Measurements from ENCODE around the gene TBC1D21. TPM values are rescaled to one million over a fixed set of nuclear protein-coding genes. Genes with fewer than 3 reads are reported as not detected.

Gene TBC1D21
- total and polyA plus RNA-seq, 2 of the 4 experiments (the other 2 are of a cell fraction) = not detected

GRCh38 chr15:73884159-73884558 is 10.8 kb downstream of the TBC1D21 start:
- H3K79me1 ChIP-seq (ENCODE audit: low read depth in 1 of 2, low read length in 2 of 2) = no peaks in the 10 kb centered on the region
- ChIA-PET POLR2A (ENCODE audit: unreplicated experiment) (no interaction called here), CTCF (no interaction called here)
- H3K18ac ChIP-seq (ENCODE audit: low read depth, low read length) = no peak overlapping the region
- no peak overlapping the region for H3K4me2 ChIP-seq (ENCODE audit: low read depth, low read length)
- H3K9ac ChIP-seq (ENCODE audit: low read depth, low read length) = no peak overlapping the region
- no CpG with 5 or more reads among the region's 3 CpGs for whole genome bisulfite sequencing, 2 experiments (ENCODE audit: extremely low coverage in 2 of 2, insufficient read length in 1 of 2)
- no peak overlapping the region for H2AFZ ChIP-seq (replicated peaks; ENCODE audit: low read length, poor library complexity)
- no TSS peak for BruUV-seq (replicated peaks)
- no peak for DNase-seq
- intact Hi-C loops (cut with micrococcal nuclease) (no loop called here), dilution Hi-C loops (cut with HindIII; ENCODE audit: low sequenced_read_pairs, unreplicated experiment) (no loop called here), in situ Hi-C loops (cut with MboI; ENCODE audit: low sequenced_read_pairs) (no loop called here)
- H2BK20ac ChIP-seq (ENCODE audit: low read depth, low read length) = no peak overlapping the region
- no peaks in the 10 kb centered on the region for H3K9me1 ChIP-seq (ENCODE audit: insufficient read depth, low read length)
- H2AK9ac ChIP-seq (replicated peaks; ENCODE audit: low read depth, low read length, poor library complexity) = no peak overlapping the region
- no peak for ATAC-seq (ENCODE audit: low read depth)
- H4K5ac ChIP-seq (ENCODE audit: low read depth, low read length) = no peak overlapping the region
- H3K36me3 ChIP-seq (ENCODE audit: control insufficient read depth, insufficient read depth, low read length) = no peaks in the 10 kb centered on the region
- no peak overlapping the region for H3K23ac ChIP-seq (ENCODE audit: low read depth, low read length)
- H3K9me3 ChIP-seq (ENCODE audit: control insufficient read depth, insufficient read depth, low read length) = no peaks in the 10 kb centered on the region
- H3K27me3 ChIP-seq (ENCODE audit: control insufficient read depth, insufficient read depth, low read length) = peaks cover 59% of the 10 kb centered on the region
- TF ChIP-seq USF2 (IDR thresholded peaks at IDR 0.05; ENCODE audit: low read depth, low read length) (no peak), MXI1 (IDR thresholded peaks at IDR 0.05; ENCODE audit: borderline replicate concordance, low read depth, low read length) (no peak), MAFK (IDR thresholded peaks at IDR 0.05; ENCODE audit: low read depth, low read length) (no peak)
- H3K14ac ChIP-seq (replicated peaks; ENCODE audit: low read depth, low read length) = no peak overlapping the region
- no peak overlapping the region for H4K8ac ChIP-seq (ENCODE audit: low read depth in 2 of 2, low read length in 2 of 2)
- H3K4me3 ChIP-seq (ENCODE audit: insufficient read depth, low read depth, low read length) = no peak overlapping the region
- no peak overlapping the region for H3K27ac ChIP-seq (ENCODE audit: insufficient read depth, low read length)
- H4K20me1 ChIP-seq (ENCODE audit: insufficient read depth, low read length) = 0 out of 2 replicates have a peak, but pooled peaks cover 3% of the 10 kb centered on the region
- no peak overlapping the region for H3K56ac ChIP-seq (ENCODE audit: extremely low read depth, insufficient read depth, low read length)
- H2BK120ac ChIP-seq (ENCODE audit: low read depth, low read length) = no peak overlapping the region
- H2BK5ac ChIP-seq (ENCODE audit: low read depth, low read length, poor library complexity, severe bottlenecking) = no peak overlapping the region
- H2AK5ac ChIP-seq (ENCODE audit: low read depth, low read length) = no peak overlapping the region
- no peaks in the 10 kb centered on the region for H3K4me1 ChIP-seq (ENCODE audit: control insufficient read depth, insufficient read depth, low read length)
- no peak overlapping the region for H4K91ac ChIP-seq (ENCODE audit: insufficient read depth, low read depth, low read length)
- H2BK15ac ChIP-seq (ENCODE audit: low read depth, low read length) = no peak overlapping the region
- no peak overlapping the region for H3K4ac ChIP-seq (ENCODE audit: low read depth, low read length)

Data from IMR-90 (cell line).